ENCODE data around the gene KCNMB2.
"Not testable (repeated sequence)": the region's sequence is repeated elsewhere in the genome, so short reads cannot be mapped to it uniquely, and the experiment has no call there.

The KCNMB2 gene

GRCh38 chr3:178518660-178519396 lies 17.4 kb upstream of the KCNMB2 start:
- no peak for DNase-seq (ENCODE audit: low read depth in 3 of 3, low spot score in 1 of 3)

- DNase-seq (ENCODE audit: low read depth in 3 of 3, low spot score in 1 of 3) = no peak
These were observed 16.5 kb upstream of the KCNMB2 start for GRCh38 chr3:178519701-178520100.

- DNase-seq (ENCODE audit: low read depth in 3 of 3, low spot score in 1 of 3) = no peak
These were observed 15.8 kb upstream of the KCNMB2 start for GRCh38 chr3:178520451-178520850.

DNA sequence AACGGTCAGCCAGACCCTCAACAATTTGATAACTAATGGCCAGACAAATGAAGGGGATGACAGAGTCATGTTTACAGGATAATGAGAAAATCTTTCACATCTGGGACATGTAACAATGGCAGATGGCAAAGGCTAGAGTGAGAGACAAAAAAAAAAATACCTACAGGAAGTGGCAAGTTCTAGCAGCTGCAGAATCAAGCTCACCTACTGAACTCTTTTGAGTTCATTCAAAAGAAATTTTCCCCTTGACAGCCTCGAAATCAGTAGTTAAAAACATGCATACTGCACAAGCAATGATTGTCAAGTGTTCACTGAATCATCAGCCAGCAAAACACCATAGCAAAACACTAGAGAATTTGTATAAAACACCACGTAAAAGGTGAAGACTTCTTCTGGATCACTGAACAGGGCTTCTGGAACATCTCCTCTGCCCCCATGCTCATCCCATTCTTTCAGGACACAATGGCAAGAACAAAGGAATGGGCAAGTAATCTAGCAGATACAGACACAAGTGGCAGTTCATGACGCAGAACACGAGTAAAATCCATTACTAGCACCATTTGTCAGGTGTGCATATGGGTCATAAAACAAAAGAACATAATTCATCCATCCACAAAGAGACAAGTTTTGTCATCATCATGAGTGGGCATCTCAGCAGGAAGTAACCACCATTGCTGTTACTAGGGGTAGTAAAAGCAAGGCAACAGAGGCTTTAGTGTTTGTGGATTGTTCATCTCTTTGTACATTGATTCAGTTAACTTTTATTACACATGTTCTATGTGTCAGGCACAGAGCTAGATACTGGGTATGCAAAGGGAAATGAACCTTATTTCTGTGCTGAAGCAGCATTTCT lies 13.8 kb upstream of the KCNMB2 start:
- DNase-seq (ENCODE audit: low read depth in 3 of 3, low spot score in 1 of 3) = no peak

GRCh38 chr3:178525251-178525650 lies 11.0 kb upstream of the KCNMB2 start:
- no peak for DNase-seq (ENCODE audit: low read depth in 3 of 3, low spot score in 1 of 3)

DNA sequence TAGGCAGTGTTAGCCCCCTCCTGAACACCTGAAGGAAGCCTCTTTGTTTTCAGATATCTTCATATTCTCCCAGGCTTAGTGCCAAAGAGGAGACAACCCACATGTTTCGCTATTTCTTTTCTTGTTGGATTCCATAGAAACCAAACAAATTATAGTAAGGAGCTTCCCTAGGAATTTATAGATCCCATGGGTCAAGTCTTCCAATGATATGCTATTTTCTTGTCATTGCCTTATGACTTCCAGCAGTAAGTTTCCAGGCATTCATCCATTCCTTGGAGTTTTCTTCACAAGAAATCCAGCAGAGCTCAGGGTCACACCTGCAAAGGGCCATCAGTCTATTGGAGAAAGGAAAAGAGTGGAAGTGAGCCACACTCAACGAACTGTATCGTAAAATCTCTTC lies 9.9 kb upstream of the KCNMB2 start:
- no peak for DNase-seq (ENCODE audit: low read depth in 3 of 3, low spot score in 1 of 3)

DNA sequence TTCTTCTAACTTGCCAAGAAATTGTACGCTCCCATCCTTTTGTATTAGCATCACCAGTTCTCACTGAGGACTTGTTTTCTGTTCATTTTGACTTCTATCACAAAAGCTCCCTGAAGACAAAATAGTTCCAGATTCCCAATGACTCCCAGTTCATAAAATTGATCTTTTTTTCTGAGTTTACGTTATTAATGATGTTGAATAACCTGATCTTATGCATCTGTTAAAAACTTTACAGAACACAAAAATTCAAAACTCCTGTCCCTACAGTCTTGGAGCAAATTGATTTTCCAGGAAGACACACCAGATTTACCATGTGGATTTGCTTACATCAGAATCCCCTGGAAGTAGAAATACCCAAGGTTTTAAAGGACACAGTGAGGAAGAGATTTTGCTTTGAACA lies 8.3 kb upstream of the KCNMB2 start:
- no peak for DNase-seq (ENCODE audit: low read depth in 3 of 3, low spot score in 1 of 3)

DNA sequence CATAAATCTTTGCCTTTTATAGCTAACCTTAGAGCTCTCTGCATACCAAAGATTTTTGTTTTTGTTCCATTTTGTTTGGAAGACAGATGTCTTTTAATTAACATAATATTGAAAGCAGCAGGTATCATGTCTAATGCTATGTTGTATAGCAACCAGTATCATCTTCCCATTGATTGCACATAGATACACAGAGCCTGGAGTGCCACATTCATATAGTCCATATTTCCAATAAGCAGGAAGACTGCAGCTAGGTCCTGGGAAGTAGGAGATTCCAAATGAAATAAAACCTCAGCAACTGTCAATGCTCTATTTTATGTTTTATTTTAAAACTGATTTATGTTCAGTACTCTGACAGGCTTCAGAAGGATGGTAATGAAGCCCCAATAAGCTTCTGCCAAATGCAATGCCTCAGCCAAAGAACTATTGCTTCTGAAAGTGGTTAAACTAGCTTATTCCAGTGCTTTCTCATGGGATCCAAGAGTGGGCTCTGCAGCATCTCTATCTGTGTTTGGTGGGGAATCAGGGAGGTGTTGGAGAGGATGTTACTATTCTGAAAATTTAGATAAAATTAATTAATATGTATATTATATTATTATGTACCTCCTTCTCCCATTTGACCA lies 6.5 kb upstream of the KCNMB2 start:
- no peak for DNase-seq (ENCODE audit: low read depth in 3 of 3, low spot score in 1 of 3)

GRCh38 chr3:178532476-178532875 lies 3.8 kb upstream of the KCNMB2 start:
- no peak for DNase-seq (ENCODE audit: low read depth in 3 of 3, low spot score in 1 of 3)

DNA sequence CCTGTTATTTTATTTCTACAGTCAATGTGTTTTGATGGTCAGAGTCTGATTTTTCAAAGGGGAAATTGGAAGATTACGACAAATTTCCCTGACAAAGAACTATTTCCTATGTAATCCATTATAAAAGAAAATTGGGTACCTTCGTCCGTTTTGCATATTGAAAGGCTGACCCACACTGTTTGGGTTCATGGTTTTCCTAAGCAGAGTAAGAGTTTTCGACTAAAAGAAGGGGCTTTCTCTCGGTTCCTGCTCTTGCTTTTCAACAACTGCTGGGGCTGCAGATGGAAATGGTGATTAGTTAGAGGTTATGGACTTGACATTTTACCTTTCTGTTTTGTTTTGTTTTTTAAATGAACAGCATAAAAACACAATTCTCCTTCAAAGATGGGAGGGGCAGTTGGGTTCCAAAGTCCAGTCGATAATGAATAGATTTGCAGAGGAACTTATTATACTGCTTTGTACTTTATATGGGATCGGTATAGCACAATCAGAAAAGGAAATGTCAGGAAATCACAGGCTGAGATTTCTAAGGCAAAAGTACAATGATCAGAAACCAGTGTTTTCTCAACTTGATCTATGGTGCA lies 978 bp downstream of the KCNMB2 start:
- no peak for DNase-seq (ENCODE audit: low read depth in 3 of 3, low spot score in 1 of 3)

- no peak for DNase-seq (ENCODE audit: low read depth in 3 of 3, low spot score in 1 of 3)
These were observed 1.8 kb downstream of the KCNMB2 start for GRCh38 chr3:178538056-178538455.

GRCh38 chr3:178540184-178540583 lies 3.9 kb downstream of the KCNMB2 start:
- DNase-seq (ENCODE audit: low read depth in 3 of 3, low spot score in 1 of 3) = no peak

DNA sequence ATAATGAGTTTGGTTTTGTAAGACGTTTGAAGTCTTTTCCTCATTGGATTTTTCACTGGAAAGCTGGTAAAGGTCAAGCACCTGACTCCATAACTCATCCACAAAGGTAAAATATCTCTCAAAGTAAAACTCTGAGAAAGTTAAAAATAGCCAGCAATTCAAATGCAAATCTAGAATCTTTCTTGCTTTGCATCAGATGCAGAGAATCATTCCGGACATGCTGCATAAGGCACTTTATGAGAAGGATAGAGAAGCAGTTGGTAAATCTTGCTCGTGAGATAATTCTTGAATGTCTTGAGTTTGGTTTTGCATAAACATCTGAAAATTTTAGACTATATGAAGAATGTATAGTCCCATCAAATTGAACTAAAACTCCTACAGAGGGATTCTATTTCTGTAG lies 9.1 kb downstream of the KCNMB2 start:
- no peak for DNase-seq (ENCODE audit: low read depth in 3 of 3, low spot score in 1 of 3)

- DNase-seq (ENCODE audit: low read depth in 3 of 3, low spot score in 1 of 3) = no peak
These were observed 9.8 kb downstream of the KCNMB2 start for GRCh38 chr3:178546079-178546478.

- not testable (repeated sequence) for DNase-seq (ENCODE audit: low read depth in 3 of 3, low spot score in 1 of 3)
These were observed 13.2 kb downstream of the KCNMB2 start for GRCh38 chr3:178549426-178549825.

- DNase-seq (ENCODE audit: low read depth in 3 of 3, low spot score in 1 of 3) = no peak
These were observed 15.7 kb downstream of the KCNMB2 start for GRCh38 chr3:178551916-178552321.

- DNase-seq (ENCODE audit: low read depth in 3 of 3, low spot score in 1 of 3) = no peak
These were observed 22.4 kb downstream of the KCNMB2 start for GRCh38 chr3:178558637-178559036.

- no peak for DNase-seq (ENCODE audit: low read depth in 3 of 3, low spot score in 1 of 3)
These were observed 24.5 kb downstream of the KCNMB2 start for GRCh38 chr3:178560759-178561158.

DNA sequence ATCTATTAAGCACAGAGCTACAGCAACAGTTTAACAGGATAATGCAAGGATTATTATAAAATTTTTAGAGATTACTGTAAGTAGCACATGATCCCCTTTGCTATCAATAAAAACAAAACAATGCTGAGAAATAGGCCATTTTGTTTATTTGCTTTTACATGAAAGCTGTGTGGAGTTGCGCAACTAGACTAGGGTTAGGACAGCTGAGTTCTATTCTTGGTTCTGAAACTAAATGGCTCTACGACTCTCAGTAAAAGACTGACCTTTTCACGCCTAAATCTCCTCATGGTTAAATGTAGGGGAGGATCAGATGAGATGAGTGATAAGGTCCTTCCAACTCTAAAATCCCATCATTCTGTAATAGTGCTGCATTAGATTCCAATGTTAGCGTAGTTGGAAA lies 25.0 kb downstream of the KCNMB2 start:
- no peak for DNase-seq (ENCODE audit: low read depth in 3 of 3, low spot score in 1 of 3)

- no peak for DNase-seq (ENCODE audit: low read depth in 3 of 3, low spot score in 1 of 3)
These were observed 26.1 kb downstream of the KCNMB2 start for GRCh38 chr3:178562143-178562946.

GRCh38 chr3:178562947-178563232 lies 26.7 kb downstream of the KCNMB2 start:
- DNase-seq (ENCODE audit: low read depth in 3 of 3, low spot score in 1 of 3) = no peak
